ENCODE data around the gene AK9.

The AK9 gene

DNA sequence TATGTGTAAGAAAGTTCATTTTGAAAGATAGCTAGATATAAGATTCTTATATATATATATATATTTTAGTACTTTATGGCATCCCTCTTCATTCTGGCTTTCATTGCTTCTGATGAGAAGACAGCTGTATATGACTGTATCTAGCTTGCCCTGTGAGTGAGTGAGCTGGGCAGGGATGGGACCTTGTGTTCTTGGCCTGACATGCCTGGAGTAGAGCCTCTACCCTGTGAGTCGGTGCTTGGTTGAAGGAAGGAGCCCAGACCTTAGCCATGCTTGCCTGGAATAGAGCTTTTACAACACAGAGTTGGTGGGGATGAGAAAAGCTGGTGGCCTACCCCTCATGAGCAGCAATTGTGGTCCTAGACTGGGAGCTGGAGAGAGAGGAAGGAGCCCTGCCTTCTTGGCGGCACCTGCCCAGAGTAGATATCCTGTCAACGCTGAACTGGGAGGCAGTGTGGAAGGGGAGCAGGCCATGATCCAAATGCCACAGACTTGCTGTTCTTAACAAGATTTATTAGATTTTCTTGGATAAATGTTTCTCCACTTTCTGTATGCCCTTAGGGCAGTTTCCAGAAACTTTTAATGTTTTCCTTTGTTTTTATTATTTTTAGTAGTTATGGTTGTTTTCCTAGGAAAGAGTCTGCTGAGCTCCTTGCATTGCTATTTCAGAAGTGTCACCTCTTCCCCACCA is 31.7 kb upstream of the AK9 start:
- no peak overlapping the region for H3K4me3 ChIP-seq (ENCODE audit: low read depth, low read length)
- no peak for DNase-seq (ENCODE audit: low read depth)
- TF ChIP-seq, protein P1, sequence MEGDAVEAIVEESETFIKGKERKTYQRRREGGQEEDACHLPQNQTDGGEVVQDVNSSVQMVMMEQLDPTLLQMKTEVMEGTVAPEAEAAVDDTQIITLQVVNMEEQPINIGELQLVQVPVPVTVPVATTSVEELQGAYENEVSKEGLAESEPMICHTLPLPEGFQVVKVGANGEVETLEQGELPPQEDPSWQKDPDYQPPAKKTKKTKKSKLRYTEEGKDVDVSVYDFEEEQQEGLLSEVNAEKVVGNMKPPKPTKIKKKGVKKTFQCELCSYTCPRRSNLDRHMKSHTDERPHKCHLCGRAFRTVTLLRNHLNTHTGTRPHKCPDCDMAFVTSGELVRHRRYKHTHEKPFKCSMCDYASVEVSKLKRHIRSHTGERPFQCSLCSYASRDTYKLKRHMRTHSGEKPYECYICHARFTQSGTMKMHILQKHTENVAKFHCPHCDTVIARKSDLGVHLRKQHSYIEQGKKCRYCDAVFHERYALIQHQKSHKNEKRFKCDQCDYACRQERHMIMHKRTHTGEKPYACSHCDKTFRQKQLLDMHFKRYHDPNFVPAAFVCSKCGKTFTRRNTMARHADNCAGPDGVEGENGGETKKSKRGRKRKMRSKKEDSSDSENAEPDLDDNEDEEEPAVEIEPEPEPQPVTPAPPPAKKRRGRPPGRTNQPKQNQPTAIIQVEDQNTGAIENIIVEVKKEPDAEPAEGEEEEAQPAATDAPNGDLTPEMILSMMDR (IDR thresholded peaks at IDR 0.05; ENCODE audit: insufficient read depth, low read depth, low read length, missing control alignments) = no peak

DNA sequence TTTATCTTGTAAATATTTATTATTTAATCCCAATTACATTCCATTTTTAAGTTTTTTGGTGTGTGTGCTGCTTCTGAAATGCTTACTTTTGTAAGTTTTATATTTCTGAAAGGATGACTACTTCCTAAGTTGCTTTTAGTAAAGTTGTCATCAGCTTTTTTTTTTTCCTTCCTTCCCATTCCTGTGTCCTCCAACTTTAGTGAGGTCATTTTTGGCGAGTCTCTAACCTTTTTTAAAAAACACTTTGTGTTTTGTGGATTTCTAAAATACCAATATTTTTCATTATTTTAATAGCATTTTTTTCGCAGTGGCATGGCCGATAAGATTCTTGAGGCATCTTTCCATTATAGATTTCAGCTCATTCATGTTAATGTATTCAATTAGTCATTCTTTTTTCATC is 31.0 kb upstream of the AK9 start:
- TF ChIP-seq, protein P1 (IDR thresholded peaks at IDR 0.05; ENCODE audit: insufficient read depth, low read depth, low read length, missing control alignments) = no peak
- no peak overlapping the region for H3K4me3 ChIP-seq (ENCODE audit: low read depth, low read length)
- DNase-seq (ENCODE audit: low read depth) = no peak

- TF ChIP-seq, protein P1 (IDR thresholded peaks at IDR 0.05; ENCODE audit: insufficient read depth, low read depth, low read length, missing control alignments) = no peak
- DNase-seq (ENCODE audit: low read depth) = no peak
- no peak overlapping the region for H3K4me3 ChIP-seq (ENCODE audit: low read depth, low read length)
Measured at GRCh38 chr6:109720311-109720710, 29.3 kb upstream of the AK9 start.

- TF ChIP-seq, protein P1 (IDR thresholded peaks at IDR 0.05; ENCODE audit: insufficient read depth, low read depth, low read length, missing control alignments) = no peak
- no peak overlapping the region for H3K4me3 ChIP-seq (ENCODE audit: low read depth, low read length)
- DNase-seq (ENCODE audit: low read depth) = no peak
Measured at GRCh38 chr6:109718991-109719390, 28.0 kb upstream of the AK9 start.

GRCh38 chr6:109717971-109718370 is 27.0 kb upstream of the AK9 start:
- H3K4me3 ChIP-seq (ENCODE audit: low read depth, low read length) = no peak overlapping the region
- TF ChIP-seq, protein P1 (IDR thresholded peaks at IDR 0.05; ENCODE audit: insufficient read depth, low read depth, low read length, missing control alignments) = no peak
- no peak for DNase-seq (ENCODE audit: low read depth)

DNA sequence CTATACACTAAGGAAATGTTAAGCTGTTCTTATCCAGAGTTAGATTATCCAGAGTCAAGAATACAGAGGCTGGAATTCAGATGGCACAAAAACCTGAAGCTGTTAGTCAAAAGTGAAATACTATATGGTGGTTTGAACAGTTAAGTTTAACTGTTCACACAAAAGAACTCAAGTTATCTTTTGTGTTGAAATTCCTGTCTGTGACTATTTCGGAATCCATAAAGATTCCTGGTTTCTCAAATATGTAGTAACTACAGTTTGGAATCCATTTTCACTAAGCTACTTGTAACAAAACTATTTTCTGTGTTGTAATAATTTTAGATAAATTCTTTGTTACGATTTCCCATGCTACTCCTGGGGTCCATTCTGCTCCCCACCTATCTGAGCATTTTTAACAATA is 24.6 kb upstream of the AK9 start:
- TF ChIP-seq, protein P1 (IDR thresholded peaks at IDR 0.05; ENCODE audit: insufficient read depth, low read depth, low read length, missing control alignments) = no peak
- H3K4me3 ChIP-seq (ENCODE audit: low read depth, low read length) = no peak overlapping the region
- no peak for DNase-seq (ENCODE audit: low read depth)

- no peak for DNase-seq (ENCODE audit: low read depth)
- TF ChIP-seq, protein P1 (IDR thresholded peaks at IDR 0.05; ENCODE audit: insufficient read depth, low read depth, low read length, missing control alignments) = no peak
- no peak overlapping the region for H3K4me3 ChIP-seq (ENCODE audit: low read depth, low read length)
Measured at GRCh38 chr6:109714611-109715010, 23.6 kb upstream of the AK9 start.

Data from GM12865 (cell line).